Measurements from ENCODE around the gene PTPRD.

DNA sequence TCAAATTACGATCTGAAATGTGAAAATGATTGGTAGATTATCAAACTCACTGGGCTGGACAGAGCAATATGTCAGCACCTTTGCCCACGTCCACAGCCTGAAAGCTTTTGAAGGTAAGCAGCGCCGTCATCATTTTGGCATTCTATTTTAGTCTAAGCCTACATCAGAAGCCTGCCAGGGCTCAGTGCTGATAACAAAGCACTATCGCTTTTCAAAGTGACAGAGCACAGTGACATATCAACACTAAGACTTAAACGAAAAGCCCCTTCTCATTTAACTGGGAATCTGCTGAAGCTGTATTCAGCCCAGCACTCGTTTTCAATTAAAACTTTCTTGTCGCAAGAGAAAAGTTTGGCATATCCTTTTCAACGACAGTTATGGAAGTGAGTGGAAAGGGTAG, 1076.3 kb downstream of the PTPRD start:
- TF ChIP-seq, protein P1, sequence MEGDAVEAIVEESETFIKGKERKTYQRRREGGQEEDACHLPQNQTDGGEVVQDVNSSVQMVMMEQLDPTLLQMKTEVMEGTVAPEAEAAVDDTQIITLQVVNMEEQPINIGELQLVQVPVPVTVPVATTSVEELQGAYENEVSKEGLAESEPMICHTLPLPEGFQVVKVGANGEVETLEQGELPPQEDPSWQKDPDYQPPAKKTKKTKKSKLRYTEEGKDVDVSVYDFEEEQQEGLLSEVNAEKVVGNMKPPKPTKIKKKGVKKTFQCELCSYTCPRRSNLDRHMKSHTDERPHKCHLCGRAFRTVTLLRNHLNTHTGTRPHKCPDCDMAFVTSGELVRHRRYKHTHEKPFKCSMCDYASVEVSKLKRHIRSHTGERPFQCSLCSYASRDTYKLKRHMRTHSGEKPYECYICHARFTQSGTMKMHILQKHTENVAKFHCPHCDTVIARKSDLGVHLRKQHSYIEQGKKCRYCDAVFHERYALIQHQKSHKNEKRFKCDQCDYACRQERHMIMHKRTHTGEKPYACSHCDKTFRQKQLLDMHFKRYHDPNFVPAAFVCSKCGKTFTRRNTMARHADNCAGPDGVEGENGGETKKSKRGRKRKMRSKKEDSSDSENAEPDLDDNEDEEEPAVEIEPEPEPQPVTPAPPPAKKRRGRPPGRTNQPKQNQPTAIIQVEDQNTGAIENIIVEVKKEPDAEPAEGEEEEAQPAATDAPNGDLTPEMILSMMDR (conservative IDR thresholded peaks at IDR 0.05; ENCODE audit: low read length), result no peak
- no peak for TF ChIP-seq EZH2phosphoT487 (IDR thresholded peaks at IDR 0.05; ENCODE audit: borderline replicate concordance)

All from Loucy (cell line).